Right ventricle myocardium superior (tissue), 1 donor: ENCODE measurements around the gene ANXA6. TPM values are rescaled to one million over a fixed set of nuclear protein-coding genes. Genes with fewer than 3 reads are reported as not detected.

Source experiments
- ATAC-seq: fragments of 200-7000 bp; cut with Tn5 transposase; one replicate; pipeline ENCODE4 v1.9.1; 2020; ENCODE audit warnings: mild to moderate bottlenecking; ENCODE audit not compliant: poor library complexity
- DNase-seq: peaks from one replicate; pipeline ENCODE4 v3.0.0-alpha.2; 2020
- intact Hi-C: fragments of 100-400 bp; cut with DNase I; formaldehyde crosslinking; loops from one replicate; pipeline ENCODE4 v1.11.2; 2022
- total RNA-seq: library from RNA; stranded (reverse); fragmentation: NEBNext Ultra II Directional; extraction: Animal tissue kit (Norgen Biotek cat#: 25700); gene quantifications from one replicate; pipeline ENCODE4 v1.2.1, GENCODE V29; 2021
- donor health status: DM: no; HTN: yes; CAD: no; lungs with severe emphysema.

Gene ANXA6
- total RNA-seq, 1 donor from 2014 or later: 202 TPM

GRCh38 chr5:151156507-151157420 lies 815 bp downstream of the ANXA6 start:
- DNase-seq (peak; percentile 50), ATAC-seq (peak; percentile 33)
- intact Hi-C loops: no loop called here

DNA sequence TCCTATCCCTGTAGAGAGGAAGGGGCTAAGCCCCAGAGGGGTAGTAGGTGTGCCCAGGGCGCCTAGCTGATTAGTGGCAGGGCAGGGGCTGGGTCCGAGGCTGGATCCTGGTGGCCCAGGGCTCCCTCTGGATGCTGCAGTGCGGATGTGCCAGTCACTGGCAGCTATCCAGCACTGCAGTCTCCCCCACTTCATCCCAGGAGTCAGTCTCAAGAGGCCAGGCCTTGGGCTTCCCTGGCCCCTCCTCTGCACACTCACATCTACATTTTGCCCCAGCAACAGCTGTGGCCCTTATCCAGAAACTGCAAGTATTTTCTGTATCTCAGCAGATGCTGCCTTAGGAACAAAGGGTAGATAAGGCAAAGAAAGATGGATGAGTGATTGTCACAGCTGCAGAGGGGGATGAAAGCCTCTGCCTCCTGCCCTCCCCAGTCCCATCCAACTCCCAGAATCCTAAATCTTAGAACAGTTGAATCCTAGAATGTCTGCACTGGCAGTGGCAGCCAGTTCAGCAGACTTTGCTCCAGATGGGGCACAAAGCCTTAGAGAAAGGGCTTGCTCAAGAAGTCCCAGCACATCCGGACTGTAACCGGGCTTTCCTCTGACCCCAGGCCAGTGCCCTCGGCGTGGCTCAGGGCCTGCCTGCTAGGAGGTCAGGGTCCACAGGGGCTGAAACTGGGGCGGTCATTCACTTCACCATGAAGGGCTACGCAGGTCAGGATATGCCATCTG lies 1.6 kb downstream of the ANXA6 start:
- ATAC-seq (peak; percentile 6), DNase-seq (peak; percentile 54)
- intact Hi-C loops: no loop called here

GRCh38 chr5:151154931-151155774 lies 2.4 kb downstream of the ANXA6 start:
- intact Hi-C loops: no loop called here
- DNase-seq (no peak), ATAC-seq (no peak)

DNA sequence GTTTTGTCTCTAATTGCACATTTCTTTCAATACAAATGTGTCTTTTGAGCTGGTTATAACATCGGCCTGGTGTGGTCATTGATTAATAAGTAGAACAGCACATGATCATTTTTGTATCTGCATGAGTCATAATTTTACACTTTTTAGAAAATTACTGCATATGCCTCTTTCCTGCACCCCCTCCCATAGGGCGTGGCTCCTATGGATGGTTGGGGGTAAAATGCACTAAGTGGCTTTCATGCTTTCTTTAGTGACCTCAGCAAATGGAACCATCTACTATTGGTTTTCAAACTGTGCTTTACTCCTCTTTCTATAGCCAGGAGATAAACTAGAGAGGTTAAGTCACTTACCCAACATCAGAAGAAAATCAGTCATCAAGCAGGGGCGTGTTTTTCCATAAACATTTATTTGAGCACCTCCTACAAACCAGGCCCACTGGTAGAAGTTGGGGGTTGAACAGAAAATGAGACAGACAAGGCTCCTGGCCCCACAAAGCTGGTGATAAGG lies 3.8 kb downstream of the ANXA6 start:
- intact Hi-C loops: no loop called here
- DNase-seq (no peak), ATAC-seq (no peak)

DNA sequence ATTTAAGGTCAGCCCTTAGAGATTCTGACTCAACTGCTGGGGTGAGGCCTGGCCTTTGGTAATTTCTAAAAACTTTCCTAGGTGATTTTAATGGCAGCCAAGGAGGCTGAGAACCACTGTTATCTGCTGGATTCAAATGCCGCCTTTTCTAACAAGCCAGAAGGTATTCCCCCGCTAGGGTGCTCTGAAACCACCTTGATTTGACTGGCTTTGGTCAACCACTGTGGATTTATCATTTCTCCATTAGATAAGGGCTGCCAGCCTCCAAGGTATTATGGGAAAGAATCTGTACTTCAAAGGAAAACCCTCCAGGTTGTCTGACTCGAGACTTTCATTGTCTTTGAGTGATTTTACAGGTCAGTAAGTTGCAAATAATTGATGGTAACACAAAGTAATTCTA lies 4.3 kb downstream of the ANXA6 start:
- no peak for DNase-seq
- ATAC-seq: no peak
- intact Hi-C loops: no loop called here

DNA sequence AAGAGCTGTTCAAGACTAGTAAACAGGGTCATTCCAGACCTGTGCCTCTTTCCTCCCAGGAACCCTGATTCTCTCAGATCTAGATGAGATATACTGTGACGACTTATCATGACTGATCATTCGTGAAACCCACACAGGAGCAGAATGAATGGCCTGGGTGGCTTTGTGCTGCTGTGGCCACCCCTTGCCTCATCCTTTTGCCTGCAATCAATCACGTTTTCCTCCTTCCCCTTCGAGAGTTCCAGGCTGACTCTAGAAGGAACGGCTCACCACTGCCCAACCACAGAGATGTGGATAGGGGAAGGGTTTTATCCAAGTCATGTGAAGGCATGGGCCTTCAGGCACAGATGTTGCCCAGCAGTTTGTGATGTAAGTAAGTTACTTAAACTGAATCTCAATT lies 5.8 kb downstream of the ANXA6 start:
- ATAC-seq (no peak), DNase-seq (no peak)
- intact Hi-C loops: no loop called here

DNA sequence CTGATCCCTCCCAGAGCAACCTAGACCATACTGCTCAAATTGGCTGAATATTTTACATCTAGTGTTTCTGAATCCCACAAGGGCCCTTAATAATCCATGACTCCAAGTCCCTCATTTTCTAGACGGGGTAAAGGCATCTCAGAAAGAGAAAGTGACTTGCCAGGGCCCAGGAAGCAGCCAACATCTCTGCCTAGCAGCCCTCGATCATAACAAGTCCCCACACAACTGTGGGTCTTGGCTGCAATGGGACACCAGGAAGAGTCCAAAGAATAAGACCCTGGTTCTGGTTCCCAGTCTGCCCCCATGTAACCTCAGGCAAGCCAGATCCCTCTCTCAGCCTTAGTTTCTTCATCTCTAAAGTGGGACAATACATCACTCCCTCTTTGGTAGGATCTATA lies 6.3 kb downstream of the ANXA6 start:
- DNase-seq: no peak
- intact Hi-C loops: no loop called here
- ATAC-seq: peak; percentile 6

- intact Hi-C loops: no loop called here
- ATAC-seq: peak; percentile 44
These were observed 6.9 kb downstream of the ANXA6 start for GRCh38 chr5:151150471-151151262.

GRCh38 chr5:151148583-151148982 lies 9.0 kb downstream of the ANXA6 start:
- ATAC-seq (no peak), DNase-seq (no peak)
- intact Hi-C loops: no loop called here

More at GRCh38 chr5:151150471-151151262, 6.9 kb downstream of the ANXA6 start:
- DNase-seq: peak; percentile 67

- ATAC-seq (no peak), DNase-seq (no peak)
- intact Hi-C loops: no loop called here
These were observed 10.5 kb downstream of the ANXA6 start for GRCh38 chr5:151147033-151147432.

- intact Hi-C loops: no loop called here
- DNase-seq (no peak), ATAC-seq (no peak)
These were observed 11.5 kb downstream of the ANXA6 start for GRCh38 chr5:151146061-151146460.

- ATAC-seq (no peak), DNase-seq (no peak)
- intact Hi-C loops: no loop called here
These were observed 12.7 kb downstream of the ANXA6 start for GRCh38 chr5:151144922-151145321.

DNA sequence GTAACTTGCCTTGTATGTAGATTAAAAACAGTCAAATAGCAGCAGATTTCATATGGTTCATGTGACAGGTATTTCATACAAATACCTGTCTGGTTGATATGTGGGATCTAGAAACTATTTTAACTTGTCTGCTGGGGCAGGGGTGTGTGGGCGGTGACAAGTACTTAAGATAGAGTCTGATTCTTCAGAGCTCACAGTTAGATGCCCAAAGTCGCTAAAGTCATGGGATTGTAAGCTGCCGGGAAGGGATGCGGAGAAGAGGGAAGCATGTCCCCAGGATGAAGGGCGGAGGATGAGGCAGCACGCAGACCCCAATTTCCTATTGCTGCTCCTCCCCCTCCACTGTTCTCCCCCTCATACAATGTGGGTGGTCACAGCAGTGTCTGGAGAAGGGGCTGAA lies 13.3 kb downstream of the ANXA6 start:
- DNase-seq (no peak), ATAC-seq (no peak)
- intact Hi-C loops: no loop called here

GRCh38 chr5:151143645-151144044 lies 13.9 kb downstream of the ANXA6 start:
- DNase-seq (no peak), ATAC-seq (no peak)
- intact Hi-C loops: no loop called here

DNA sequence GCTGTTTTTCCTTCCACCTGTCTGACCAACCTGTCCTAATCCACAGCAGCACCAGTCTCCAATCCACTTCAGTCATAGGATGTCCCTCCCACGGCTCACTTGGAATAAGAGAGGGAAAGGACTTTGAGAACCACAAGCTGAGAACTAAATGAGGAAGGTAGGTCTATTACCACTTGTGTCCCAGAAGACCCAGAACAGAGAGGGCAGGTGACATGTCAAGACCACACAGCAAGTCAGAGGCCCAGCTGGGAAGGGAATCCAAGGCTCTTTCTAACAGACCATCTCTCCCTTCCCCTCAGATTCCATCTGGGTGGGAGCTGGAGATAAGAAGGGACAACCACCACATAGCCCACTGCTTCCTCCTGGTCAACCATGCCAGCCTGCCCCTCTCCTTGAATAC lies 14.6 kb downstream of the ANXA6 start:
- DNase-seq (no peak), ATAC-seq (no peak)
- intact Hi-C loops: no loop called here

DNA sequence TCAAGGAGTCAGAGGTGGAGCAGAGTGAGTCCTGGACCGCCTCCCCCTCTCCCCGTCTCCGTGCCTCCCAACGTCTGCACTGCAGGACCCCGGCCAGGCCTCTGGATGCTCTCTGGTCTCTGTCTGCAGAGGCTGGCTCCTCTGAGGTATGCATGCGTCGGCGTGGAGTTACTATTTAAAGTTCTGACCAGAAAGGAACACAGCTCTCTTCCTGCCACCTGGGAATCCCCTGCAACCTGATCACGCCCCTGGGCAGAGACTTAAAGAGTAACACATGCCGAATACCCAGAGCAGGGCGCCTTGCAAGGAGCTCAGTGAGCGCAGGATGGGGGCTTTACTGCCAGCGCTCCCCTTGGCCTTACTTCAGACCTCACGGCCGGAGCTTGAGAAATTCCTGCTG lies 16.0 kb downstream of the ANXA6 start:
- DNase-seq (peak; percentile 62), ATAC-seq (peak; percentile 88)
- intact Hi-C loops: no loop called here

DNA sequence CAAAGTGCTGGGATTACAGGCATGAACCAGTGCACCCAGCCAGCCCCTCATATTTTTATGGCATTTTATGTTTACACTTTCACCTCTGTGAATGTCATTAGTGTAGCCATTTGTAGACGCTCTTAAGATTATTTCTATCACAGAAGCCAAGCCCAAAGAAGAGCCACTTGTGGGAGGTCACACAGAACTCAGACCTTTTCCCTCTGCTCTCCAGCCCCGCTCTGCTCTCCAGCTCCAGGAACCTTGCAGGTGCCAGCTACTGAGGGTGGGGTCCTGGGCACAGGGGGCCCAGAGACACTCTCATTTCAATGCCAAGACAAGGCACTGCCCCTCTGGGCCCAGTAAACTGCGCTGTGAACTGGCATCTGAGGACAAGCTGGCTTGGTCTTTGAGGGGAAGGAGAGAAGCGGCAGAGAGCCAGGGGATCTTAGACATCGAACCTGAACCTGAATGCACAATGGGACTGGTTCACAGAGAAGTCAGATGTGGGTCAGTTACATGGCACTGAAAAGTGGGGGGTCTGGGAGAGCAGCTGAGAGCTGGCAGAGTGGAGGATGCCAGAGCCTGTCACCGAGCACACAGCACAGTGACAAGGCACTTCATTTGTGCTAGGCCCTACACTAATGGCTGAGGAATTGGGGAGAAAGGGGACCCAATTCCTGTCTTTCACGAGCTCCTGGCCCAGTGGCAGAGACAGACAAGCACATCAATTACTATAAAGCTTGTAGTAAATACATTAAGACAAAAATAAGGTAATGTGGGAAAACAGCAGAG lies 16.7 kb downstream of the ANXA6 start:
- DNase-seq: no peak
- ATAC-seq: peak; percentile 58
- intact Hi-C loops: no loop called here
